Left renal pelvis (tissue), 4 donors: ENCODE data around the gene HMX1. TPM values are rescaled to one million over a fixed set of nuclear protein-coding genes. Genes with fewer than 3 reads are reported as not detected.

ENCODE experiments used
- DNase-seq, 4 donors: peaks; one replicate each; pipeline ENCODE4 v3.0.0-alpha.2; 2013; ENCODE audit warnings: low read depth in 4 of 4, low spot score in 3 of 4
- polyA plus RNA-seq, 4 donors: library from polyadenylated mRNA; unstranded; fragments of 120-200 nt; gene quantifications; one replicate each; pipeline ENCODE4 v1.2.1, GENCODE V29; 2013; ENCODE audit not compliant: insufficient read length in 4 of 4

HMX1 gene
- polyA plus RNA-seq, 4 donors = 0.09 TPM; not detected in 3

DNA sequence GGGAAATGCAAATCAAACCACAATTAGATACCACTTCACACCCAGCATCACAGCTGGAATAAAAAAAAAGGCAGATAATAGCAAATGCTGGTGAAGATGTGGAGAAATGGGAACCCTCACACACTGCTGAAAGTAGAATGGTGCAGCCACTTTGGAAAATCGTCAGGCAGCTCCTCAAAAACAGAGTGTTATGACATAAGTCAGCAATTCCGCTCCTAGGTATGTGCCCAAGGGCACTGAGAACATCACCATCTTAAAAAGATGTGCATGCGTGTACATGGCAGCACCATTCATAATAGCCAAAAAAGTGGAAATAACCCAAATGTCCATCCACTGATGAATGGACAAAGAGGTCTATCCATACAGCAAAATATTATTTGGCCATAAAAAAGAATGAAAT, 28.0 kb downstream of the HMX1 start:
- no peak for DNase-seq

- no peak for DNase-seq
Measured at GRCh38 chr4:8842614-8843013, 29.0 kb downstream of the HMX1 start.

- no peak for DNase-seq
Measured at GRCh38 chr4:8841678-8842268, 29.9 kb downstream of the HMX1 start.

- no peak for DNase-seq
Measured at GRCh38 chr4:8840816-8841455, 30.7 kb downstream of the HMX1 start.

DNA sequence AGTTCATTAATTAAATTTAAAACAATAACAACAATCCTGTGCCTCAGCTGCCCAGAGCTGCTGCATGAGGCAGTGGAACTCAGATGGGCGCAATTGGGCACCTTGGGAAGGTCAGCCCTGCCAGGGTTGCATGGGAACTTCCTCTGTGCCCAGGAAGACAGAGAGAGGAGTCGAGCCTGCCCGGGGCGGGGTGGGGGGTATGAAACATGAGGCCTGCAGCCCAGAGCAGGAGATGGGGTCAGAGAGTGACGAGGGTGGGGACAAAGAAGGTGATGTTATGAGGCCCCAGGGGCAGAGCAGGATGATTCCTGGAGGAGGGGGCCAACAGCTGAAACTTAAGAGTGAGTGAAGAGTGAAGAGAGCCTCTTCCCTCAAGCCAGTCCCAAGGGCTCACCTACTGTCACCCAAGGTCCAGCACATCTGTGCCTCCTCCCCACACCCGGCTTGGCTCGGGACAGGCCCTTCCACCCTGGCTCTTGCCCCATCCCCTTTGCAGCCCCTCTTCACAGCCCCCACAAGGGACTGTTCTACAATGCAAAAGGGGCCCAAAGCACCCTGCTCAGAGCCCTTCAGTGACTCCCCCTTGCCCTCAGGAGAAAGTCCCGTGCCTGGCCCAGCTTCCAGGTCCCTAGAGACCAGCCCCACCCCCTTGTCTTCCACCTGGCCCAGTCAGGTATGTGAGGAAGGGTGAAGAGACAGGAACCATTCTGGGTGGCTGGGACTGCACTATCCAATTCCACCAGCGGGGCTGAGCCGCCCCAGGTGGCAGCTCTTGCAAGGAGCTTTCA, 31.4 kb downstream of the HMX1 start:
- no peak for DNase-seq

- no peak for DNase-seq
Measured at GRCh38 chr4:8838961-8839431, 32.6 kb downstream of the HMX1 start.

- DNase-seq = no peak
Measured at GRCh38 chr4:8838296-8838960, 33.2 kb downstream of the HMX1 start.

- DNase-seq = no peak
Measured at GRCh38 chr4:8837181-8837841, 34.3 kb downstream of the HMX1 start.

DNA sequence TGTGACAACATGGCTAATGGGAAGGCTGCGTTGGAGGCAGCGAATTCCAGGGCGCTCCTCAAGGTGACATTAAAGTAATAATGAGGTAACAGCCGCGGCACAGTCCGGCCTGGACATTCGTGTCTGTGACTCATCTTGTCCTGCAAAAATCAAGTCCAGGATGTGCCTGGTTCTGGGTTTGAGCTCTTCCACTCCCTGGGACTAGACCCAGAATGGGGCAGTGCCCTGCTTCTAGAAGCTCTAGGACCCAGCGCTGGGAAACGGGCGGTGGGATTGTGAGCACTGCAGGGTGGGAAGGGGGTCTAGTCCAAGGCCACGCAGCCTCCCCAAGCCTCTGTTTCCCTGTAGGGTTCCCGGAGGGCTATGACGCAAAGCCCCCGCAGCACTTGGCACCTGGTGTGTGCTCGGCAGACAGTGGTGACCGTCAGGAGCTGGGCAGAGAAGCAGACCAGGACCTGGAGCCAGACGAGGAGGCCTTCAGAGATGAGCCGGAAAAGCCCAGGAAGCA, 34.9 kb downstream of the HMX1 start:
- DNase-seq = no peak

GRCh38 chr4:8835521-8836365, 35.9 kb downstream of the HMX1 start:
- no peak for DNase-seq

GRCh38 chr4:8834681-8835220, 36.9 kb downstream of the HMX1 start:
- DNase-seq = no peak

GRCh38 chr4:8832113-8832915, 39.3 kb downstream of the HMX1 start:
- no peak for DNase-seq

- no peak for DNase-seq
Measured at GRCh38 chr4:8831221-8832112, 40.2 kb downstream of the HMX1 start.

- no peak for DNase-seq
Measured at GRCh38 chr4:8830611-8831200, 40.9 kb downstream of the HMX1 start.

- DNase-seq = no peak
Measured at GRCh38 chr4:8830056-8830455, 41.6 kb downstream of the HMX1 start.

GRCh38 chr4:8829584-8829983, 42.1 kb downstream of the HMX1 start:
- DNase-seq = no peak

GRCh38 chr4:8828869-8829268, 42.8 kb downstream of the HMX1 start:
- no peak for DNase-seq
